Activated CD4-positive, alpha-beta T cell treated with anti-CD3 and anti-CD28 coated beads for 36 hours (primary cell): ENCODE measurements around the gene ENHO. TPM values are rescaled to one million over a fixed set of nuclear protein-coding genes. Genes with fewer than 3 reads are reported as not detected.

Experiments
- total RNA-seq, 2 experiments: library from RNA; stranded (reverse); gene quantifications; one replicate each; pipeline ENCODE4 v1.2.3, GENCODE V29; 2021

ENHO gene
- total RNA-seq, 2 experiments from 2014 or later, result not detected

Other genes with a start within 250 kb of the ENHO start
- gene KIF24, start 193.7 kb downstream of the ENHO start, total RNA-seq, result 1 to 10 TPM; 5.9 to 7.7 TPM
- 10 to 100 TPM; 14.9 to 22.9 TPM for gene NUDT2, start 193.4 kb downstream of the ENHO start, total RNA-seq
- gene MYORG, start 146.1 kb downstream of the ENHO start, total RNA-seq, result 1 to 10 TPM; 2.2 to 2.3 TPM
- gene FAM219A, start 64.4 kb downstream of the ENHO start, total RNA-seq, result 10 to 100 TPM in 1 of 2 experiments, 1 to 10 TPM in 1; 9.7 to 12.9 TPM
- gene DNAI1, start 64.2 kb downstream of the ENHO start, total RNA-seq, result under 1 TPM in 1 of 2 experiments, not detected in 1; 0.34 TPM
- not detected for gene CNTFR, start 66.7 kb upstream of the ENHO start, total RNA-seq
- gene RPP25L, start 89.1 kb upstream of the ENHO start, total RNA-seq, result 10 to 100 TPM; 29.3 to 35.2 TPM
- gene DCTN3, start 97.5 kb upstream of the ENHO start, total RNA-seq, result 10 to 100 TPM; 65.9 to 68.4 TPM
- gene ARID3C, start 106.1 kb upstream of the ENHO start, total RNA-seq, result under 1 TPM; 0.66 to 0.76 TPM
- gene SIGMAR1, start 114.8 kb upstream of the ENHO start, total RNA-seq, result 10 to 100 TPM; 63.6 to 68.0 TPM
- 10 to 100 TPM; 45.1 to 53.9 TPM for gene GALT, start 123.7 kb upstream of the ENHO start, total RNA-seq
- 10 to 100 TPM; 18.3 to 21.3 TPM for gene IL11RA, start 129.2 kb upstream of the ENHO start, total RNA-seq
- gene CCL27, start 139.7 kb upstream of the ENHO start, total RNA-seq, result under 1 TPM in 1 of 2 experiments, not detected in 1; 0.23 TPM
- gene CCL19, start 168.3 kb upstream of the ENHO start, total RNA-seq, result under 1 TPM; 0.30 to 0.66 TPM
- not detected for gene CCL21, start 187.1 kb upstream of the ENHO start, total RNA-seq